CD4-positive, alpha-beta T cell treated with Interleukin-6 for 4 hours (primary cell): ENCODE data around the gene ATP6V0C.

ENCODE experiments used
- DNase-seq: peaks from one replicate; pipeline ENCODE4 v3.0.0-alpha.2; 2020; ENCODE audit warnings: mixed read lengths

The ATP6V0C gene

DNA sequence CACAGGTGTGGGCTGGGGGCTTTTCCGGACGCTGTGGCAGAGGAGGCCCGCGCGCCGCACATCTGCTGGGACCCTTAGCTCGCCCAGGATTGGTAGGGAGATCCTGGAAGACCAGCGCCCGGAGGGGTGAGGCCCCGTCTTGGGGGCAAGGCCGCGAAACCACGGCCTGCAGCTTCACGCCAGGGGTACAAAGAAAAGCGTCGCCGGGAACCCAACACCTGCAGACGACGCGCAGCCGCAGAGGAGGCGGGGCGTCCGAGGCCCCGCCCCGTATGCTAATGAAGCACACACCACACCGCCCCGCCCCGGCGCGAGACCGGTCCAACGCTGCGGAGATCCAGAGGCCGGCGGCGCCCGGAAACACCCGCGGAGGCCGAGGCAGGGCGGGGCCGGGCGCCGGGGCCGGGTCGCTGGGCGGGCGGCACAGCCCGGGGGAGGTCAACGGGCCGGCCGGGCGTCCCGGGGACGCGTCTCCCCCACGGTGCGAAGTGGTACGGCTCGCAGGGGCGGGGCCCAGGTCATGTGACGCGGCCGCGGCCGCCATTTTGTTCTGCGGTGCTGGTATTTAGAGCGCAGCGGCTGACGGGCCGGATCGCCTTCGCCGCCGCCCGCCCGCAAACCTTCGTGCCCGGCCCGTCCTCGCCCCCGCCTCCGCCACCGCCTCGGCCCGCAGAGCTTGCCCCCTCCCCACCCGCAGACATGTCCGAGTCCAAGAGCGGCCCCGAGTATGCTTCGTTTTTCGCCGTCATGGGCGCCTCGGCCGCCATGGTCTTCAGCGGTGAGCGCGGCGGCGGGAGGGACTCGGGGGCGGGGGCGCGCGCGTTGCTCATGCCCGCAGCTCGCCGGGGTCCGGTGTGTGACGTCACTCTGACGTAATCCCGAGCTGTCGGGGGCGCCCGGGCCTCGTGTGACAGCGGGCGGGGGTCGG is at the start of gene ATP6V0C:
ATP6V0C (plus strand) TSS at position 548 of the 928 bp plus-strand sequence; CDS start at position 700, 152 bp downstream.
- DNase-seq = peak; percentile 96

DNA sequence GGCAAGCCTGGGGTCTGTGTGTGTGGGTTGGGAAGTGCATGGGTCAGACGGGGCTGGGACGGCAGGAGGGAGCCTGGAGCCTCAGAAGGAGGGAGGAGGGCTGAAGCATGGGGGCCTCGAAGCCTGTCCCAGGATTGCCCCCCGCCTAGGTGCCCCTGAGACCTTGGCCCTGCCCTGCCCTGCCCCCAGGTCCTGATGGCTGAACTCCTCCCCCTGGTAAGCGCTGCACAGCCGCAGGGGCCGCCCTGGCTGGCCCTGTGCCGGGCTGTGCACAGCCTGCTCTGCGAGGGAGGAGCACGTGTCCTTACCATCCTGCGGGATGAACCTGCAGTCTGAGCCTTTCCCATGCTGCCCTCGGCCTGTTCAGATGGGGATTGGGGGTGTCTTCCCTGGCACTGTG is 49.4 kb upstream of the ATP6V0C start:
- DNase-seq = no peak

DNA sequence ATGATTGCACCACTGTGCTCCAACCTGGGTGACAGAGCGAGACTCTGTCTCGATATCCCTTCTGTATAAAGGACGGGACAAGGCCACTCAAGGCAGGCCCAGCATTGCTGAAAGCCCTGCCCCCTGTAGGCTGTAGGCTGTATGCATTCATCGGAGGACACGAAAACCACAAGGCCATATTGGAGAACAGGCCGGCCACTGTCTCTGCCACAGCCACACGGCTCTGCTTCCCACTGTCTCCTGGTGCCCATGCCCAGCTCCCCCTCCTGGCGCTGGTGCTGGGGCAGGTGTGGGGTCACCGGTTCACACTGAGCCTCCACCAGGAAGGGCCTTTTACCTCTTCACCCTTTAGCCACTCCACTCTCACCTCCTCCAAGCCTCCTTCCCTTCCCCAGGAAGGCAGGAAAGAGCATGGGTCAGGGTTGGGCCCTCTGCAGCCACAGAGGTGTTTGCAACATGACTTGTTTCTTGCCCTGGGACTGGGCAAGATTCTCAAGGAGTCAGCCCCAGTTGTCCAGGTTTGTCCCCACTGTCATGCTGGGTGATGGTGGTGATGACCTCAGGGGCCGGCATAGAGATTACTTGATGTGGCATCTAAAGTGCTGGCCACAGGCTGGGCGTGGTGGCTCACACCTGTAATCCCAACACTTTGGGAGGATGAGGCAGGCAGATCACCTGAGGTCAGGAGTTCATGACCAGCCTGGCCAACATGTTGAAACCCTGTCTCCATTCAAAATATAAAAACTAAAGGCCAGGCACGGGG is 47.9 kb upstream of the ATP6V0C start:
- DNase-seq = no peak

DNA sequence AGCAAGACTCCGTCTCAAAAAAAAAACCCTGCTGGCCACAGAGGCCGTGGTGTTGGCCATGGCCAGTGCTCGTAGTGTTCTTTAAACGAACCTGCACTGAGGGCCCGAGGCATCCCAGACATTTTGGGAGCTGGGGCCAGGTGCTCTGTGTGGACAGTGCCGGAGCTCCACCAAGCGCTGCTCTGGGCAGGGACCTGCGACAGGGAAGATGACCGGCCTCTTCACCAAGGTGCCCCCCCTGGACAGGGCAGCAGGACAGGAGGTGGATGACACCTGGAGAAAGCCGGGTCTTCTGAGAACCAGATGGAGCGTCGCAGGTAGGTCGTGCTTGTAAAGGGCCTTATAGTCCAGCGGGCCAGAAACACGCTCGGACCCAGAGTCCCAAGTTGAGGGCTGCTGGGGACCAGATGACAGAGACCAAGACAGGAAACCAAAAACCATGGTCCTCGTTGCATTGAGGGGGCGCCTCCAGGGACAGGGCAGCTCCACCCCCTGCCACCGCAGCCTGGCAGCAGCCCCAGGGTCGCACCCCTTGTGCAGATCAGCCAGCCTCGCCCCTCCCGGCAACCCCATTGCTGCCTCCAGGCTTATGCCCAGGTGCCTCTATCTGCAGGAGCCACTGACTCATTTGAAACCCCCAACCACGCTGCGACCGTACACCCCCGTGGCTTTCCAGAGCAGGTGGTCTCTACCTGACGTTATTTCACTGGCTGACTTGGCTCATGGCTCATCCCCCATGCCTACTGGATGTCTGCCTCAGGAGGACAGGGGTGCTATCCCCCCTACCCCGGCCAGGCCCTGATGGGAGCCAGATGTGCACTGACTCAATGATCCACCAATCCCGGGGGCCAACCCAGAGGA is 46.9 kb upstream of the ATP6V0C start:
- no peak for DNase-seq

DNA sequence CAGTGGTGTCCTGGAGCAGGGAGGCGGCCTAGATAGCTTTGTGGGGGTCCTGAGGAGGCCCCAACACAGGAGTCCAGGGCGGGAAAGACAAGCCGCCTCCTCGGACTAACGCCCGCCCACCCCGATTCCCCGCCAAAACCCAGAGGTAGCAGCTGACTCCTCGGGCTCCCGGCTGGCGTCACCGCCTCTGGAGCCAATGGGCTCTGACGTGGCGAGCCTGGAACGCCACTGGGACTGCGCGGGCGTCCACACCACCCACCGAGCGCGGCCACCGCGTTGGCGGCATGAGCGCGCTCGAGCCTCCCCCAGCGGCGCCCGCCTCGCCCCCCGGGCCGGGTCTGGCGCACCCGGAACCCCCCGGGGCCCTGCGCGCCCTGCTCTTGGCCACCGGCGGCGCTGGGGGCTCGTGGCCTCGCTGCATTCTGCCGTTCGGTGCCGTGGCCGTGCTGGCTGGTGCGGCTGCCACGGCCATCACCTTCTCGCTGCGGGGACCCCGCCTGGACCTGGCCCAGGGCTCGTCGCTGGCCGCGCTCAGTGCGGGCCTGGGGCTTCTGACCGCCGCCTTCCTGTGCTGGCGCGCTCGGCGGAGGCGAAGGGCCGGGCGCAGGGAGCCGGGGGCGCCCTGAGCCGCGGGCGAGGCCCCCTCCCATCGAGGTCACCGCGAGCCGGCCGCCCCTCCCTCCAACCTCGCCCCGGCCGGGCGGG is 46.1 kb upstream of the ATP6V0C start:
- no peak for DNase-seq

DNA sequence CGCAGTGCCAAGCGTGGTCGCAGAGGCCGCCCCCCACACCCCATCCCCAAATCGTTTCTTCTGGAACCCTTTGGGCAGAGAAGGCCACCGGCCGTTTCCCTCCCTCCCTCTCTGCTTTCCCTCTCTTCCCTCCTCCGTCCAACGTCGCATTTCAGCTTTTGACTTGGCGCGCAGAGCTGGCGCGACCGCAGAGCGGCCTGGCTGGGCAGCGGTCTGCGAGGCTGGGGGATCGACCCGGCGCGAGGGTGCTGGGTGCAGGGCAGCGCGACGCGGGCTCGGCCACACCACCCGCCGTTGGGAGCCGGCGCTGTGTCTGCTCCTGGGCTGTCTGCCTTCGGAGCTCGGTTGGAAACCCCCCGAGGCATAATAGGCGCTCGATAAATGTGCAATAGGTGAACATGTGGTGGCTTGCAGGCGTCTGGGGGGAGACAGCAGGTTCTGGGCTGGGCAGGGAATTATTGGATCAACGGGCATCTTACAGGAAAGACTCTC is 45.5 kb upstream of the ATP6V0C start:
- no peak for DNase-seq

DNA sequence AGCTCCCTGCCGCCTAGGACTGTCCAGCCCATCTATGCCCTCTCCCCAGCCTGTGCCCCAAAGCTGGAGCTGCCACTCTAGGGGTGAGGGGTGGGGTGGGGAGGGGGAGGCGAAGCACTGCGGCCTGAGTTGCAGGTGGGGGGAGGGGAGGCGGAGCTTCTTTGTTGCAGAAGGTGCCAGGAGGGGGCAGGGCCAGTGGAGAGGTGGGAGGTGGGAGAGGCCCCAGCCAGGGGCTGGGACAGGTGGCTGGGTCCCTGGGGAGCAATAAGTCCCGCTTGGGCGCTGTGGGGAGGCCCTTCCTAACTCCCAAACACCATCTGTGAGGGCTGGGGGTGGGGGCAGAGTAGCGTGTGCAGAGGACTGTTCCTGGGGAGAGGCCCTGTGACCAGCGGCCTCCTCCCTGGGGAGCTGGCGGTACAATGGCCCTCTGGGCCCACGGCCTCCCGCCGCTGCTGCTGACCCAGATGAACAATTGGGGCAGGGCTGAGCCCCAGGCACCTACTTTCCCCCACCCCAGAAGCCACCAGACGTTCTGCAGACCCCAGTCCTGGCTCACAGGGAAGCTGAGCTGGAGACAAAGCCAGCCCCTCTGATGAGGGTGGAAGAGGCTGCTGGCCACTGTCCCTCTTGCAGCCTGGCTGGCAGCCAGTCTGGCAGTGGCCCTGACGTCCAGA is 44.9 kb upstream of the ATP6V0C start:
- no peak for DNase-seq

DNA sequence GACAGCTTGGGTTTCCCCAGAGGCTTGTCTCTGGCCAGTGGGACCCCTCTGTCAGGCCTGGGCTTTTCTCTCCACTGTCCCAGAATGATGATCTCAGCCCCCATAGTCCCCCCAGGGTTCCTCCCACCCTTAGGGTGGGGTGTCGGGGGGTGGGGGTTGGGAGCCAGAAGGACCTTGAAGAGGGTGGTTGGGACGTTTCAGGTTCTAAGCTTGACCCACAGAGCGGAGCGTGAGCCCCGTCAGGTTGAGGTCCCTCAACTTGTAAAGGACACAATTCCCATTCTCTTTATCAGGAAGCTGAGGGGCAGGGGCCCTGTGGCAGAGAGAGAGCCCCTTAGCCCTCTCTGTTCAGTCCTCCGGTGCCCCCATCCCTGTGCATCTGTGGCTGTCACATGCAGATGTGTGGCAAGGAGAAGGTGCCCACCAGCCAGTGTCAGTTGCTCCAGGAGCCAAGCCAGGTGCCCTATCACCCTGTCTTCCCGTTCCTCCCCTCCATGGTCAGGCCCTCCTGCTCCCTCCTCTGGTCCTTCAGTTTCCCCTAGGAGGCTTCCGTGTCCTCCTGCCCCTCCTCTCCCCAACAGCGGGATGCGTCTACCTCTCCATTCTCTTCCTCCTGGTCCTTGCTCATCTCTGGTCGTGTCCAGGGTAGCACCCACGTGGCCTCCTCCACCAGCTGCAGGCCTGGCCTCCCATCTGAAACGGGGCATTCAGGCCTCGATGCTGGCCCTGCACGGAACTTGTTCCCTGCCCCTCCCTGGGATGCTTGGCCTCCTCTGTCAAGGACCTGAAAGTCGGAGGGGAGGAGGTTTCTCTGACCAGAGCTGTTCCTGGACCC is 44.1 kb upstream of the ATP6V0C start:
- no peak for DNase-seq

DNA sequence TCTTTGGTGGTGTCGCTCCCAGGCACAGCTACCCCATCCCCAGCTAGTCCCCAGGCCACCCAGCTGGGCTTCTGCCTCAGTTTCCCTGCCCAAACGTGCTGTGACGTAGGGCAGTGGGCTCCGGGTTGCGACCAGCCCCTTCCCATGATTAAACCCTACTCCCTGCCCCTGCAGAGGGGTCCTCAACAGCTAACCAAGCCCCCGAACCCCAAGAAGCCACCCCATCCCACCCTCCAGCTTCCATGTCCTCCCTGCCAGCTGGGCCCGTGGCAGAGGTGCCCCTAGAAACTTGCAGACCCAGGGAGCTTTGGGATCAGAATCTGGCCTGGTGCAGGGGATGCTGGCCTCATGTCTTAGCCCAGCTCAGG is 43.5 kb upstream of the ATP6V0C start:
- DNase-seq = no peak

DNA sequence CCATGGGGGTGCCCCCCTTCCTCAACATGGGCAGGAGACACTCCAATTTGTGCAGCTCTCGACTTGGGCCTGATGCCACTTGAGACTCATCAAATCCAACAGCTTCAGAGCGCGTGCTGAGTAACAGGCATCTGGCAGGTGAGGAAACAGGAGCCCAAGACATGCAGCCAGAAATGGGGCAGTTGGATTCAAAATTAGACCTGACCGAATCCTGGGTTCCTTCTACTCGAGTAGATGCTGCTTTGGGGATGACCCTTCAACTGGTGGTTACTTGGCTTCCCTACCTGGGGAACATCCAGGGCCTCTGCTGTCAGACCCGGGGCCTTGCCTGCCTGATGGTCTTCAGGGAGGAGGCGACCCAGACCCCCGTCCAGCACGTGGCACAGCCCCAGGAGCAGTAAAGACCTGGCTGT is 43.1 kb upstream of the ATP6V0C start:
- DNase-seq = no peak

DNA sequence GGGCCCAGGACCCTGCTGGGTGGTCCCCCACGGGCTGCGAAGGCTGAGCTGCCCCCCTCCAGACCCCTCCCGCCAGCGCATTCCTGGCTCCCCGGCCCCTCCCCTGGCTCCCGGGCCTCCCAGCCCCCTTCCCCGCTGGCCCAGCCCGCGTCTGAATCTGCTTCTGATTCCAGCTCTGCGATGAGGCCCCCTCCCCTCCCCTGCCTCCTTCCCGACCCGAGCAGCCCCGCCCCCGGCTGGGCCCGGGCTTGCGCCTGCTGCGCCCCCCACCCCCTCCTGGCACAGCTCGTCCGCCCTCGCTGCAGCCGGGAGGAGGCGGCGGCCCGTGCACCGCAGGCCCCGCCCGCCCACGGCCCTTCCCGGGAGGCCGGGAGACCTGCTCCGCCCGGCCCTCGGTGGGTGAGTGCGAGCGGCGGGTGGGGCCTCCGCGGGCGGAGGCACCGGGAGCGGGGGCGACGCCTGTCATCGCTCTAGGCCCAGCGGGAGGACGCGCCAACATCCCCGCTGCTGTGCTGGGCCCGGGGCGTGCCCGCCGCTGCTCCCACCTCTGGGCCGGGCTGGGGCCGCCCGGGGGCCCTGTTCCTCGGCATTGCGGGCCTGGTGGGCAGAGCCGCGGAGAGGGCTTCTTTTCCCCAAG is 42.6 kb upstream of the ATP6V0C start, which contains the start of gene NTN3:
NTN3 (plus strand) TSS at position 282 of the 637 bp plus-strand sequence. CDS start 405 bp downstream, outside the sequence.
- peak; percentile 16 for DNase-seq

DNA sequence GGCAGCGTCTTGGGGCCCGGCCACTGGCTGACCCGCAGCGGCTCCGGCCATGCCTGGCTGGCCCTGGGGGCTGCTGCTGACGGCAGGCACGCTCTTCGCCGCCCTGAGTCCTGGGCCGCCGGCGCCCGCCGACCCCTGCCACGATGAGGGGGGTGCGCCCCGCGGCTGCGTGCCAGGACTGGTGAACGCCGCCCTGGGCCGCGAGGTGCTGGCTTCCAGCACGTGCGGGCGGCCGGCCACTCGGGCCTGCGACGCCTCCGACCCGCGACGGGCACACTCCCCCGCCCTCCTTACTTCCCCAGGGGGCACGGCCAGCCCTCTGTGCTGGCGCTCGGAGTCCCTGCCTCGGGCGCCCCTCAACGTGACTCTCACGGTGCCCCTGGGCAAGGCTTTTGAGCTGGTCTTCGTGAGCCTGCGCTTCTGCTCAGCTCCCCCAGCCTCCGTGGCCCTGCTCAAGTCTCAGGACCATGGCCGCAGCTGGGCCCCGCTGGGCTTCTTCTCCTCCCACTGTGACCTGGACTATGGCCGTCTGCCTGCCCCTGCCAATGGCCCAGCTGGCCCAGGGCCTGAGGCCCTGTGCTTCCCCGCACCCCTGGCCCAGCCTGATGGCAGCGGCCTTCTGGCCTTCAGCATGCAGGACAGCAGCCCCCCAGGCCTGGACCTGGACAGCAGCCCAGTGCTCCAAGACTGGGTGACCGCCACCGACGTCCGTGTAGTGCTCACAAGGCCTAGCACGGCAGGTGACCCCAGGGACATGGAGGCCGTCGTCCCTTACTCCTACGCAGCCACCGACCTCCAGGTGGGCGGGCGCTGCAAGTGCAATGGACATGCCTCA is 41.9 kb upstream of the ATP6V0C start:
- DNase-seq = no peak

DNA sequence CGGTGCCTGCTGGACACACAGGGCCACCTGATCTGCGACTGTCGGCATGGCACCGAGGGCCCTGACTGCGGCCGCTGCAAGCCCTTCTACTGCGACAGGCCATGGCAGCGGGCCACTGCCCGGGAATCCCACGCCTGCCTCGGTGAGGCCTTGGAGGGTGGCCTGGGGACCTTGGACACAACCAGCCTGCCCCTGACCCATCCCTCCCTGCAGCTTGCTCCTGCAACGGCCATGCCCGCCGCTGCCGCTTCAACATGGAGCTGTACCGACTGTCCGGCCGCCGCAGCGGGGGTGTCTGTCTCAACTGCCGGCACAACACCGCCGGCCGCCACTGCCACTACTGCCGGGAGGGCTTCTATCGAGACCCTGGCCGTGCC is 41.3 kb upstream of the ATP6V0C start:
- DNase-seq = no peak

DNA sequence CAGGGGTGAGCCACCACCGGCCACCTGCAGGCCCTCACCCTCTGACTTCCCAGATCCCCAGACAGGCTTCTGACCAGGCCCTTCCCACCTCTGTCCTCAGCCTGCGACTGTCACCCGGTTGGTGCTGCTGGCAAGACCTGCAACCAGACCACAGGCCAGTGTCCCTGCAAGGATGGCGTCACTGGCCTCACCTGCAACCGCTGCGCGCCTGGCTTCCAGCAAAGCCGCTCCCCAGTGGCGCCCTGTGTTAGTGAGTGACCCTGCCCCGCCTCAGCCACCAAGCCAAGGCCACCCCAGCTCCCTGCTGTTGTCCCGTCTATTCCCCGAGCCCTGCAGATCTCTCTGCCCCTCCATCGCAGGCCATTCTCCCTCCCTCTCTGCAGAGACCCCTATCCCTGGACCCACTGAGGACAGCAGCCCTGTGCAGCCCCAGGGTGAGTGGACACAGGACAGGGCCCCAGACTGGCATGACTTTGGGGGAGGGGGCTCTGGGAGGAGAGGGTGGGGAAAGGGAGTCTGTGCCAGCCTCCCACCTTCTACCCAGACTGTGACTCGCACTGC is 40.8 kb upstream of the ATP6V0C start:
- no peak for DNase-seq

DNA sequence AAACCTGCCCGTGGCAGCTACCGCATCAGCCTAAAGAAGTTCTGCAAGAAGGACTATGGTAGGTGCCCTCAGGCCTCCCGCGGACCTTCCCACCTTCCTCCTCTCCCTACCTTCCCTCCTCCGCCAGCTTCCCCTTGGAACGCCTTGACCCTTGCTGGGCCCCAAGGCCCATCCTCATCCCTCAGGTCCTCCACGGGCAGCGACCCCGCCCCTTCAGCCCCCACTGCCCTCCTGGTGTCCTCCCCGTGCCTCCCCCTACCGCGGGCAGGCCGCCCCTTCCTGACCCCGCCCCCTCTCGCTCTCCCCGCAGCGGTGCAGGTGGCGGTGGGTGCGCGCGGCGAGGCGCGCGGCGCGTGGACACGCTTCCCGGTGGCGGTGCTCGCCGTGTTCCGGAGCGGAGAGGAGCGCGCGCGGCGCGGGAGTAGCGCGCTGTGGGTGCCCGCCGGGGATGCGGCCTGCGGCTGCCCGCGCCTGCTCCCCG is 40.3 kb upstream of the ATP6V0C start:
- DNase-seq = peak; percentile 51

DNA sequence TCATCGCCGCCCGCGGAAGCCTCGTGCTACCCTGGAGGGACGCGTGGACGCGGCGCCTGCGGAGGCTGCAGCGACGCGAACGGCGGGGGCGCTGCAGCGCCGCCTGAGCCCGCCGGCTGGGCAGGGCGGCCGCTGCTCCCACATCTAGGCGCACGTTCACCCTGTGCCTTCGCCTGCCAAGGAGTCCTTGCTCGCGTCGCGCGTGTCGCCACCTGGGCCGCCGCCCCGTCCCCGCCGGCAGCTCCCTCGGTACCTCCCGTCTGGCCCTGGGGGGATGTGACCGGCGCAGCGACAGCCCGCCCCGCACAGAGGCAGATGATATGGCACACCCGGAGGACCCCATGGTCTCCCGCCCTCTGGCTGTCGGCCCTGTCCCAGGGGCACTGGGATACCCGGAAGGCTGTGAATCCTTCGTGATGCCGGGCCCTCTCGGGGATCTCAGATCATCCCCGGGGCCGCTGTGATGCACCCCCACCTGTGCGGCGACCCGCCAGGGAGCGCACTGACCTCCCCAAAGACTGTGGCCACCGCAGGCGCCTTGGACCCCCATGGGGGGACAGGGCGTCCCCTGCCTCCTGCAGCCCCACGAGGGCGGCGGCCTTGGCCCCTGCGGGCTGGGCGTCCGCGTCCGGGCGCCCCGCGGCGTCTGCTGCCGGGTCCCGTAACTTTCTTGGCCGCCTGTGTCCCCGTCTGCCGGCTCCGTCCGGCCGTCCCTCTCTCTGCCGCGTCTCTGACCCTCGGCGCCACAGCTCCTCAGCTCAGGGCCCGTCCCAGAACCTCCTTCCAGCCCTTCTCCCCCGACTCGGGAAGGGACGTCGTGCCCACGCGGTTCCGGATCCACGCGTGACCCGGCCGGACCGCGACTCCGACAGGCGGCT is 39.5 kb upstream of the ATP6V0C start:
- DNase-seq = peak; percentile 72

DNA sequence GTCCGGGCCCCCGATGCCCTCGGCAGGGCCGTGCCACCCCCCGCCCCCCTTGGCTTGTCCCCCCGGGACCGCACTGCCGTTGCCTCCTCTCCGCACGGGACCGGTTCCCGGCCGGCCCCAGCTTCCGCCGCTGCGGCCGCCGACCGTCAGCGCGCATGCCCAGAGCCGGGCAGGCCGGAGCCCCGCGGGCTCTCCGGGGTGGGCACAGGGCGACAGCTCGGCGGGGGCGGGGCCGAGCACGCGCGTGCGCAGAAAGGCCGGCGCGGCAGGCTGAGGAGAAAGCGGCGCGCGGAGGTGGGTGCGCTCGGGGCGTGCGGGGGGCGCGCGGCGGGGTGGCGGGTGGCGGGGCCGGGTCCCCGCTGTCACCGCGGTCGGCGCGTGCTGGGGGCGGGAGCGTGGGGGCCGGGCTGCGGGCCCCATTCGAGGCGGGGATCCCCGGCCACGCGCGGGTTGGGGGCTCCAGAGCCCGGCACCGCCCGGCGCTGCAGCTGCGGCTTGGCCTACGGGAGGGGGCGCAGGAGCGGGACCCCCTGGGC is 38.8 kb upstream of the ATP6V0C start, which contains the start of gene TBC1D24:
TBC1D24 (plus strand) TSS at position 251 of the 536 bp plus-strand sequence. CDS start 21,022 bp downstream, outside the sequence.
- peak; percentile 86 for DNase-seq
